ENCODE measurements around the gene SELENON.

GRCh38 chr1:25779388-25779787, 20.6 kb upstream of the SELENON start:
- no peak for TF ChIP-seq CTCF (IDR thresholded peaks at IDR 0.05)
- TF ChIP-seq CHD2 (IDR thresholded peaks at IDR 0.05; ENCODE audit: low read length, partially characterized antibody): no peak
- no peak for TF ChIP-seq RXRA (IDR thresholded peaks at IDR 0.05; ENCODE audit: borderline replicate concordance, low read depth)
- TF ChIP-seq RFX5 (IDR thresholded peaks at IDR 0.05; ENCODE audit: low read length): no peak
- no peak for TF ChIP-seq JUND (IDR thresholded peaks at IDR 0.05)
- TF ChIP-seq USF2 (IDR thresholded peaks at IDR 0.05; ENCODE audit: borderline replicate concordance, low read depth, low read length): no peak
- no peak for TF ChIP-seq TCF12 (IDR thresholded peaks at IDR 0.05)
- no peak for TF ChIP-seq EP300 (IDR thresholded peaks at IDR 0.05; ENCODE audit: borderline replicate concordance in 1 of 2, low read depth in 1 of 2, low read length in 1 of 2)
- TF ChIP-seq YY1 (IDR thresholded peaks at IDR 0.05; ENCODE audit: low read depth): no peak
- TF ChIP-seq RAD21 (IDR thresholded peaks at IDR 0.05; ENCODE audit: low read length): no peak

Measured in SK-N-SH (cell line).